ENCODE data around the gene NRCAM.
"Not testable (repeated sequence)": the region's sequence is repeated elsewhere in the genome, so short reads cannot be mapped to it uniquely, and the experiment has no call there.

NRCAM gene
- total RNA-seq, result 0 to 2.3 (median 0.06) reads per million in 9 experiments

DNA sequence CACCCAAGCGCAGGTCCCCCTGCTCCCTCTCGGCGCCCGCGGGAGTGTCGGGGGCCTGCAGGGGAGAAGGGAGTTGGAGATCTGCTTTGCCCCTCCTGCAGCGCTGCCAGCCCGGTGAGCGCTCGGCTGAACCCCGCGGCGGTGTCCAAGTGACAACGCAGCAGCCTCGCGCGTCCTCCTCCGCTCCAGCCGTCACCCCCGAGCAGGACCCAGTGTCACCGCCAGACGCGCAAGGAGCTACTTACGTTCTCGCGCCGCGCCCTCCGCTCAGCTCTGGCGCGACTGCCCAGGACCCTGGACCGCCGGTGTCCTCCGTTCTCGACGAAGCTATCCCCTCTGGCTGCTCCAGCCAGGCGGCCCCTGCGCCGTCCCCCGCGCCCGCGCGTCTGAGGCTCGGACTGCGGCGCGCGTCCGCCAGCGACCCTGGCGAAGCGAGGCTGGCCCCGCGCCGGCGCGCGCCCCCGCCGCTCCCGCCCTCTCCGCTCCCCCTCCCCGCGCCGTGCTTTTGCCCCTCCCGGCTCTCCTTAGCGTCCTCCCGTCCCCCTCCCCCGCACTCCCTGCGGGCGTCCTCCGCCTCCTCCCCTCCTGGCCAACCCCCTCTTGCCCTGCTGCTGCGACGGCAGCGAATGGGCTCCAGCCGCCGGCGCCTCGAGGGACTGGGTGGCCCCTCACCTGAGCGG lies at the start of gene NRCAM:
Gene NRCAM (minus strand): TSS at position 439 of the 680 bp plus-strand sequence. CDS start 216,372 bp downstream, outside the sequence.
- peaks cover 54 to 78% of the 10 kb centered on the region in 2 donors for H3K27me3 Mint-ChIP-seq
- peaks cover 0 to 5% of the 10 kb centered on the region in 2 donors for H3K4me1 Mint-ChIP-seq (ENCODE audit: low read depth in 2 of 2)
- ATAC-seq (replicated peaks) (no peak), DNase-seq (no peak)
- no peak within 1 kb of the TSS for H3K27ac Mint-ChIP-seq
- H3K9me3 Mint-ChIP-seq, result no peaks in the 10 kb centered on the region
- H3K36me3 Mint-ChIP-seq (ENCODE audit: insufficient read depth), result peaks cover 3% of the 10 kb centered on the region
- H3K4me3 Mint-ChIP-seq, result peak within 1 kb of the TSS; percentile 31 to 59

DNA sequence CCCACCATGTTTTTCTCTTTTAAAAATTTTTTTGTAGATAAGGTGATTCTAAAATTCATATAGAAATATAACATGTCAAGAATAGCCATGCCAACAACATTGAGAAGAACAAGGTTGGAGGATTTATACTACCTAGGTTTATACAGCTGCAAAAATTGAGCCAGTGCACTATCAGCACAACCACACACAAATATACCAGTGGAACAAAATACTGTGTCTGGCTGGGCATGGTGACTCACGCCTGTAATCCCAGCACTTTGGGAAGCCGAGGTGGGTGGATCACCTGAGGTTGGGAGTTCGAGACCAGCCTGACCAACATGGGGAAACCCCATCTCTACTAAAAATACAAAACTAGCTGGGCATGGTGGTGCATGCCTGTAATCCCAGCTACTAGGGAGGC lies 48.3 kb upstream of the NRCAM start:
- not testable (repeated sequence) for H3K9me3 Mint-ChIP-seq; ATAC-seq (replicated peaks); H3K4me1 Mint-ChIP-seq (ENCODE audit: low read depth in 2 of 2); H3K27me3 Mint-ChIP-seq; H3K4me3 Mint-ChIP-seq; DNase-seq; H3K27ac Mint-ChIP-seq
- H3K36me3 Mint-ChIP-seq (ENCODE audit: insufficient read depth), result peaks cover 48% of the 10 kb centered on the region

DNA sequence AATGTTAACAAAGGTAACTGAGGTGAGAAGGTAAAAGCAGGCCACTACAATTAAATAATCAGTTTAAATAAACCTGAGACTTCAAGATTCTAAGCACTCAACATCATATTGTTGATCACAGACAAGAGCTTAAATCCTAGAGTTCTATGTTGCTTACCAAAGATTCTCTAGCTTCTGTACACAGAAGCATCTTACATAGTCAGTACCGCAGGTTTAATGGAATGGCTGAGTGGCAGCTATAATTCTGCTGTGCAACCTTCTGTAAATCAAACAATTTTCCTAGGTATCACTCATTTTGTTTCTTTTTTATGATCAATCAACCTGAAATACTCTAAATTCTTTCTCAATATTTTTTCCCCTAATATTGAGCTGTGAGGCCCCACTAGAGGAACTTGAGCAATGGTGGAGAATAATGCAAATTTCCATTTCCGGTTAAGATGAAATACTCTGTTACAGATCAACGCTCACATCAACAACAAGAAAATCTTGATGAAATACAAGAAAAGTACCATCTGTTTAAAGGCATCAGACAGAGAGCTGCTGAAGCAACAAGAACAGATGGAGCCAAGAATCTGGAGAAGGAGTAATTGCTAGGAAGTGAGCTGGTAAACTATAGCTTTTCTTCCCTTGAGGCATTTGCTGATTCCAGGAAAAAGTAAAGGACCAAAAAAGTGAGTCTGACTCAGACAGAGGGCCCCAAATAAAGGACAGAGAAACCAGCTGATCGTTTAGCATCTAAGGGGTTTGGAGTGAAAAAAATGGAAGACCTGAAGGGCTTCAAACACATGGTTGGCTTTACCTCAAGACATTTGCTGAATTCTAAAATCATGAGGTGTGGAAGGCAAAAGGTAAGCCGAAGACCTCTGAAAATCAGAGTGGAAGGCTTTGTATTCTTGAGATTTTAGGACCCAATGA lies 47.1 kb upstream of the NRCAM start:
- no peaks in the 10 kb centered on the region for H3K27me3 Mint-ChIP-seq
- peak overlapping the region in 1 of 2 donors; percentile 15 for H3K27ac Mint-ChIP-seq
- peaks cover 53% of the 10 kb centered on the region for H3K36me3 Mint-ChIP-seq (ENCODE audit: insufficient read depth)
- ATAC-seq (replicated peaks) (peak; percentile 39), DNase-seq (no peak)
- H3K4me1 Mint-ChIP-seq (ENCODE audit: low read depth in 2 of 2), result peaks cover 0 to 4% of the 10 kb centered on the region in 2 donors
- no peaks in the 10 kb centered on the region for H3K9me3 Mint-ChIP-seq
- H3K4me3 Mint-ChIP-seq, result no peak overlapping the region

DNA sequence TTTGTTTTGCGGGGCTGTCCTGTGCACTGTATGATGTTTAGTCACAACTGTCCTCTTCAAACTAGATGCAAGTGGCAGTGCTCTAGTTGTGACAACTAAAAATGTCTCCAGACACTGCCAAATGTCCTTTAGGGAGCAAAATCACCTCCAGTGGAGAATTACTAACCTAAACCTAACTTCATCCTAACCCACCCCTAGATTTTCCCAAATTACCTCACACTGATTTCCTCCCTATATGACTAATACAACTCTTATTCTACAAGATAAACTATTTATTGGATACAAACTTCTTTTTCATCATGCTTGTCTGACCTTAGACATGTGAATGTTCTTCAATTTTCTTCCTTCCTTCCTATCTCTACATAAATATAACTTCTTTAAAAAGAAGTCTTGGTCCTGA lies 43.3 kb upstream of the NRCAM start:
- DNase-seq, result no peak
- H3K4me1 Mint-ChIP-seq (ENCODE audit: low read depth in 2 of 2), result peaks cover 0 to 4% of the 10 kb centered on the region in 2 donors
- no peak overlapping the region for H3K4me3 Mint-ChIP-seq
- H3K27me3 Mint-ChIP-seq, result no peaks in the 10 kb centered on the region
- H3K9me3 Mint-ChIP-seq, result no peaks in the 10 kb centered on the region
- peak overlapping the region in 1 of 2 donors; percentile 54 for H3K27ac Mint-ChIP-seq
- ATAC-seq (replicated peaks), result no peak
- peaks cover 58% of the 10 kb centered on the region for H3K36me3 Mint-ChIP-seq (ENCODE audit: insufficient read depth)

DNA sequence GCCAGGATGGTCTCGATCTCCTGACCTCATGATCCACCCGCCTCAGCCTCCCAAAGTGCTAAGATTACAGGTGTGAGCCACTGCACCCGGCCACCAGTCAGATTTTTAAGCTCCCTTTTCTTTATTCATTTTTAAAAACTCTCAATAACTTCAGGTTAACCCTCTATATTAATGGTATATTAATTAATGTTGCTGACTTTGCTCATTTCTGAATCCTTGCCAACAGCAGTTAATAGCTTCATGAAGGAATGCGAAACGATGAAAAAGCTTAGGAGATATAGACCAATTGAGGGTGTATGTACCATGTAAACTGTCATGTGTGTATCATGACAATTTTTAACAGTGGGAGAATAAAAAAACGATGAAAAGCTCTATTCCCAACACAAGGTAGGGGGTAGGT lies 42.2 kb upstream of the NRCAM start:
- H3K4me1 Mint-ChIP-seq (ENCODE audit: low read depth in 2 of 2), result peaks cover 0 to 1% of the 10 kb centered on the region in 2 donors
- H3K36me3 Mint-ChIP-seq (ENCODE audit: insufficient read depth), result peaks cover 65% of the 10 kb centered on the region
- ATAC-seq (replicated peaks) (no peak), DNase-seq (no peak)
- no peak overlapping the region for H3K4me3 Mint-ChIP-seq
- no peaks in the 10 kb centered on the region for H3K27me3 Mint-ChIP-seq
- no peaks in the 10 kb centered on the region for H3K9me3 Mint-ChIP-seq
- peak overlapping the region in 1 of 2 donors; percentile 75 for H3K27ac Mint-ChIP-seq

DNA sequence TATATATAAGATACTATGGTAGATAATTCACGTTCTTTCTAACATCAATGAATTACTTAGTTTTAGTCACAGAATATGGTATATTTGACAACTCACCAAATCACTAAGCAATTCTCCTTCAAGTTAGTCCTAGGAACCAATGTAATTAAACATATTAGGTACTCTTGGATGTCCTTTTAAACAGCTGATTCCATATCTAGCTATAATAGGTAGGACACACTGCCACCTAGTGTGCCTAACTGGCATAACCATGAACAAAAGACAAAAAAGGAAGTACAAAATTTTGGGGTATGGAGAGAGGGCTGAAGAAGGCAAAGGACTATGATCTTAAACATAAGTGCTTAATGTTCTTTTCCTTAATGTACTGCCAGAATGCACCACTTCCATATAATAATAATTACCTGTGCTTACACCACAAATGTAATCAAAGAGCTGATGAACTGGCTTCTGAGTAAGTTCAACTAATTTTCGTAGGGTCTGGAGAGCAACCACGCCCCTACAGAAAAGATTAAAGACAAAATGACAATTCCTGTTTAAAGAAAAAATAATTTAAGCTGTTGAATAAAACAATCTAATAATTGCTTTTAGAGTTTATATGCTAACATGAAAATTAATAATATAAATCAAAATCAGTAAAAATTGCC lies 41.0 kb upstream of the NRCAM start:
- no peak overlapping the region for H3K27ac Mint-ChIP-seq
- H3K9me3 Mint-ChIP-seq, result no peaks in the 10 kb centered on the region
- ATAC-seq (replicated peaks) (peak; percentile 86), DNase-seq (peak; percentile 26 to 50 (median 45))
- H3K4me3 Mint-ChIP-seq, result no peak overlapping the region
- H3K27me3 Mint-ChIP-seq, result no peaks in the 10 kb centered on the region
- peaks cover 2 to 4% of the 10 kb centered on the region in 2 donors for H3K4me1 Mint-ChIP-seq (ENCODE audit: low read depth in 2 of 2)
- H3K36me3 Mint-ChIP-seq (ENCODE audit: insufficient read depth), result peaks cover 70% of the 10 kb centered on the region

DNA sequence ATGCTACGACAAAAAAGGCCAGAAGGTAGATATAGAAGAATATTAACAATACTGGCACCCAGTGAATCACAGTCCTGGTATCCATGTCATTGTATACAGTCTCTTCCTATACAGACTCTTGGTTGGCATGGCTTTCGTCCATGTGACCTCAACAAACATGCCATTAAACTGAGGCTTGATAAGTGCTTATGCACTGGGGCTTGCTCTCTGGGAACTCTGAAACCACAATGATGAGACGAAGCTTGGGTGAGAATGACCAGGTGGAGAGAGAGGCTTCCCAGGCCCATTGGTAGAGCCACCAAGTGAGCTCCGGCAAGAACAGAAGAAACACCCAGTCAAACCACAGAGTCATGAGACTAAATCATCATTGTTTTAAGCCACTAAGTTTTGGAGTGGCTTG lies 36.5 kb upstream of the NRCAM start:
- DNase-seq, result no peak

DNA sequence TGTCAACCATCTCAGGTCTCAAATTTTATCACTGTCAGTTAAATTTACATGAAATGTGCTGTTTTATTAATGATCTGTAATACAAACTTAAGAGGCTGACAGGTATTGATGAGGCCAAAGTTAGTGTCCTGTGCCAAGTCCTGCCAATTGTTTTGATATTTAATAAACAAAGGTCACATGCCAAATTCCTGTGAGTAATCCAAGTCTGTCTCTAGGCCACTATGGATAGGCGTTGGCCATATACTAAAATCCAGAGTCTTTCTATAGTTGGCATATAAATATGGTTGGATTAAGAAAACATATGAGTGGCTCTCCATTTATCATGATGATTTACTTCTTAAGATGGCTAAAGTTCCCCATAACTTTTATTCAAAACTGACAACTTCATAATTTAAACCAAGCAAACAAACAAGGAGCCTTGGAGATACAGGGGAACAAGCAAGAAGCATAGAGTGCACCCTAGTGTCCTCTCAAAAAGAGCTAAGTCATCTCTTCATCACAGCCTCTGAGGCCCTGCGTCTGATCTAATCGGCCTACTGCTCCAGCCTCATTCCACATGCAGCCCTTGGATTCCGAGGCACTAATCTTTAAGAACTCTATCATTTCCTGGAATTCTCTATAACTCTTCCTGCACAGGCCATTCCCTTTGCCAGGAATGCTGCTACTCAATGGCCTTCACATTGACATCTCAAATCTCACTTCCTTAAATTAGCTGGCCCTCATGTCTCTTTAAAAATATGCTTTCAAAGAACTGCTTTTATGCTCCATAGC lies 32.7 kb upstream of the NRCAM start:
- DNase-seq (no peak), ATAC-seq (replicated peaks) (no peak)
- no peak overlapping the region for H3K27ac Mint-ChIP-seq
- H3K36me3 Mint-ChIP-seq (ENCODE audit: insufficient read depth), result peaks cover 44% of the 10 kb centered on the region
- H3K27me3 Mint-ChIP-seq, result no peaks in the 10 kb centered on the region
- H3K4me1 Mint-ChIP-seq (ENCODE audit: low read depth in 2 of 2), result peaks cover 2 to 4% of the 10 kb centered on the region in 2 donors
- no peak overlapping the region for H3K4me3 Mint-ChIP-seq
- no peaks in the 10 kb centered on the region for H3K9me3 Mint-ChIP-seq

More for the DNA sequence above, 36.5 kb upstream of the NRCAM start:
- ATAC-seq (replicated peaks), result no peak
- Mint-ChIP-seq H3K4me1 (ENCODE audit: low read depth in 2 of 2) (peaks cover 2 to 4% of the 10 kb centered on the region in 2 donors), H3K27ac (no peak overlapping the region), H3K27me3 (no peaks in the 10 kb centered on the region), H3K4me3 (no peak overlapping the region), H3K36me3 (ENCODE audit: insufficient read depth) (peaks cover 59% of the 10 kb centered on the region), H3K9me3 (no peaks in the 10 kb centered on the region)

DNA sequence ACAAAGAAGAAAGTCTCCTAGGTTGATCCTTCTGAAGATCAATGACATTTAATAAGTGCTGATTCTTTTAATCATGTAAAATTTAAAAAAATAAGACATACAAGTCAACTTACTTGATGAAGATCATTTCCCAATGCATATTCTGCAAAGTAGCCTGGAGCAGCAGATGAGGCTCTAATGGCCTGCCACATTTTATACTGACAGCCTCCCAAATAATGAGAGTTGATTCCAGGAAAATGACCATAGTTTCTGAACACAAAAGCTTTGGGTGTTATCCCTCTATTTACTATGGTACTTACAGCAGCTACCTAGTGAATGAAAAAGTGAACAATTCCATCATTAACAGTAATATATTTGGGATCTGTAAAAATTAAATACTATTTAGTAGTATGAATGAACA lies 31.4 kb upstream of the NRCAM start:
- no peaks in the 10 kb centered on the region for H3K27me3 Mint-ChIP-seq
- H3K4me3 Mint-ChIP-seq, result no peak overlapping the region
- no peak for DNase-seq
- no peaks in the 10 kb centered on the region for H3K9me3 Mint-ChIP-seq
- ATAC-seq (replicated peaks), result no peak
- H3K4me1 Mint-ChIP-seq (ENCODE audit: low read depth in 2 of 2), result no peaks in the 10 kb centered on the region
- peaks cover 35% of the 10 kb centered on the region for H3K36me3 Mint-ChIP-seq (ENCODE audit: insufficient read depth)
- H3K27ac Mint-ChIP-seq, result no peak overlapping the region

DNA sequence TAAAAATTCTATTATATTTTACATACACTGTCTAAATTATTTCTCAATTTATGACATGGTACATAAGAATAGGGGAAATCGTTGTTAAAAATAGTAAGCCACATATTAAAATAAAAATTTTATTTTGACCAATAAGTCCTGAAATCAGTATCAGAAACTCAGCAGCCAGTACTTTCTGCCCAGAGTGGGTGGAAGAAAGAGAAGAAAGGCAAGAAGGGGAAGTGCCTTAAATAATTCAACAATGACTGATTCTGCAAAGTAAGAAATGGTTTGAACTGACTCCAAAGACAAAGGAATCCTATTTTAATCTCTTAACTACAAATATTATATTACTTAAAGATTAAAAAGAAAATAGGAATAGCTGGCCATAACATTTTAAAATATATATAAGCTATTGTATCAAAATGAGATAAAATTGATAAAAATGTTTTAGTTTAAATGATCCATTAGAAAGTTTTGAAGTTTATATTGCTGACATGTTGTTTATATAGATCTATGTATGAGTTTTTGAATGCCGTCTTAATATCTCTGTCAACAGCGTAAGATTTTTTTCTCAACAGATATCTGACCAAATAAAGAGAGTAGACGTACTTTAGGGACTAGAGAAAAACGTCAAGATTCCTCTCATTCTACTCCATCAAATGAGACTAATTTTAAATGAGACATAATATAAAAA lies 30.2 kb upstream of the NRCAM start:
- Mint-ChIP-seq H3K9me3 (no peaks in the 10 kb centered on the region), H3K4me1 (ENCODE audit: low read depth in 2 of 2) (no peaks in the 10 kb centered on the region), H3K36me3 (ENCODE audit: insufficient read depth) (peaks cover 39% of the 10 kb centered on the region), H3K4me3 (no peak overlapping the region), H3K27me3 (no peaks in the 10 kb centered on the region), H3K27ac (no peak overlapping the region)
- no peak for ATAC-seq (replicated peaks)
- DNase-seq, result no peak

DNA sequence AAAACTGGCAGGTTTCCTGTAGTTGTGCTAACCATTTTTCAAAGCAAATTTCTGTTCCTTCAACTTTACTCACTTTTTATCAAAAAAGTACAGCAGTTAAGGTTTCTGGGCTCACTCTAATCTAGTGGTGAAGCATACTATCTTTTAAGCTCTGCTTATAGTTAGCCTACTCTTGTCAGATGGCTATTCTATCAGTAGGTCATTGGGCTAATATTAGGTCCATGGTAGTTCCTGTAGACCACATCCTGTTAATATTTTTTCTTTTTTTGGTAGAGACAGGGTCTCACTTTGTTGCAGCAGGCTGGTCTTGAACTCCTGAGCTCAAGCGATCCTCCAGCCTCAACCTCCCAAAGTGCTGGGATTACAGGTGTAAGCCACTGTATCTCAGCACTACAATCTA lies 27.9 kb upstream of the NRCAM start:
- Mint-ChIP-seq H3K4me1 (ENCODE audit: low read depth in 2 of 2) (no peaks in the 10 kb centered on the region), H3K27me3 (no peaks in the 10 kb centered on the region), H3K4me3 (no peak overlapping the region), H3K9me3 (no peaks in the 10 kb centered on the region), H3K36me3 (ENCODE audit: insufficient read depth) (peaks cover 40% of the 10 kb centered on the region), H3K27ac (no peak overlapping the region)
- no peak for DNase-seq
- no peak for ATAC-seq (replicated peaks)

DNA sequence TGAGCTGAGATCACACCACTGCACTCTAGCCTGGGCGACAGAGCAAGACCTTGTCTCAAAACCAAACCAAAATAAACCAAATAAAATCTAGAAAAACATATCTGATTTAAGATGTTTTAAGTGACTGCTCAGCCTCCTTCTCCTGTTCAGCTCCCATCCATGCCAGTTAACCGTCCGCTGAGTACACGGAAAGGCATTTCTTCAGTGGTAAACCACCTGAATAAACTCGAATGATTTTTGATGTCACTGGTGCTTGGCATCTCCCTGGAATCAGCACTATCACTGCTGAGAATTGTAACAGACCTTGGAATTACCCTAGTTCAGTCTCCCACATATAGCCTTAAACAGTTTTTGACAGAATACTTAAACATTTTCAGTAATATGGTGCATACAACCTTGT lies 24.1 kb upstream of the NRCAM start:
- ATAC-seq (replicated peaks) (no peak), DNase-seq (no peak)
- H3K9me3 Mint-ChIP-seq, result no peaks in the 10 kb centered on the region
- H3K36me3 Mint-ChIP-seq (ENCODE audit: insufficient read depth), result peaks cover 35% of the 10 kb centered on the region
- H3K4me1 Mint-ChIP-seq (ENCODE audit: low read depth in 2 of 2), result no peaks in the 10 kb centered on the region
- H3K27me3 Mint-ChIP-seq, result no peaks in the 10 kb centered on the region
- no peak overlapping the region for H3K4me3 Mint-ChIP-seq
- no peak overlapping the region for H3K27ac Mint-ChIP-seq
